H1 (cell line): ENCODE results near the gene TERC.

Source experiments
- CEBPB ChIP-seq: IDR thresholded peaks from 2 replicates; pipeline ENCODE4 v1.6.1; 2012; ENCODE audit warnings: low read depth, low read length
- CREB1 ChIP-seq: IDR thresholded peaks from 2 replicates; pipeline ENCODE4 v1.6.1; 2012; ENCODE audit warnings: inconsistent platforms
- FOSL1 ChIP-seq: IDR thresholded peaks from 2 replicates; pipeline ENCODE4 v1.6.1; 2011; ENCODE audit warnings: mild to moderate bottlenecking, low read depth, low read length, moderate library complexity; ENCODE audit not compliant: insufficient read depth
- KDM1A ChIP-seq: fragments of 200-600, 300-600 bp; sonication (generic); IDR thresholded peaks from 2 replicates; pipeline ENCODE4 v1.7.1; 2016; ENCODE audit warnings: mild to moderate bottlenecking, low read length, borderline replicate concordance
- POLR2A ChIP-seq, 2 experiments: IDR thresholded peaks; 1 replicate in 1 of 2; 2 replicates in 1 of 2; pipeline ENCODE4 v1.6.1; 2011; ENCODE audit warnings: low read depth in 2 of 2, low read length in 2 of 2, mild to moderate bottlenecking in 2 of 2; ENCODE audit errors: control extremely low read depth in 1 of 2
- POLR2AphosphoS5 ChIP-seq: IDR thresholded peaks from 2 replicates; pipeline ENCODE4 v1.6.1; 2011; ENCODE audit warnings: low read depth, low read length
- RFX5 ChIP-seq: IDR thresholded peaks from 2 replicates; pipeline ENCODE4 v1.6.1; 2011; ENCODE audit warnings: low read depth, low read length, improper control_type of control experiment, borderline replicate concordance
- RXRA ChIP-seq: IDR thresholded peaks from 2 replicates; pipeline ENCODE4 v1.6.1; 2011; ENCODE audit warnings: low read depth, mild to moderate bottlenecking, low read length, moderate library complexity; ENCODE audit not compliant: insufficient read depth
- TAF1 ChIP-seq: IDR thresholded peaks from 2 replicates; pipeline ENCODE4 v1.6.1; 2011; ENCODE audit warnings: mild to moderate bottlenecking, low read depth, low read length
- TCF12 ChIP-seq: IDR thresholded peaks from 2 replicates; pipeline ENCODE4 v1.6.1; 2011; ENCODE audit warnings: low read depth, mild to moderate bottlenecking, low read length
- TEAD4 ChIP-seq: IDR thresholded peaks from 2 replicates; pipeline ENCODE4 v1.6.1; 2012; ENCODE audit warnings: low read depth, low read length, inconsistent platforms, mixed read lengths
- YY1 ChIP-seq: IDR thresholded peaks from 2 replicates; pipeline ENCODE4 v1.6.1; 2011; ENCODE audit warnings: low read depth, mild to moderate bottlenecking, low read length
- TF ChIP-seq, protein P1 (sequence below), 3 experiments: IDR thresholded peaks; 1 replicate in 2 of 3; 2 replicates in 1 of 3; pipeline versions ENCODE4 v1.5.1 to v1.6.1; 2011; ENCODE audit warnings: low read length in 3 of 3, mild to moderate bottlenecking in 3 of 3, inconsistent platforms in 2 of 3, low read depth in 1 of 3, moderate library complexity in 1 of 3; ENCODE audit not compliant: insufficient read depth in 1 of 3; ENCODE audit errors: control extremely low read depth in 1 of 3
- TF ChIP-seq, protein P2 (sequence below): IDR thresholded peaks from 2 replicates; pipeline ENCODE4 v1.6.1; 2012; ENCODE audit warnings: low read length, inconsistent platforms

DNA sequence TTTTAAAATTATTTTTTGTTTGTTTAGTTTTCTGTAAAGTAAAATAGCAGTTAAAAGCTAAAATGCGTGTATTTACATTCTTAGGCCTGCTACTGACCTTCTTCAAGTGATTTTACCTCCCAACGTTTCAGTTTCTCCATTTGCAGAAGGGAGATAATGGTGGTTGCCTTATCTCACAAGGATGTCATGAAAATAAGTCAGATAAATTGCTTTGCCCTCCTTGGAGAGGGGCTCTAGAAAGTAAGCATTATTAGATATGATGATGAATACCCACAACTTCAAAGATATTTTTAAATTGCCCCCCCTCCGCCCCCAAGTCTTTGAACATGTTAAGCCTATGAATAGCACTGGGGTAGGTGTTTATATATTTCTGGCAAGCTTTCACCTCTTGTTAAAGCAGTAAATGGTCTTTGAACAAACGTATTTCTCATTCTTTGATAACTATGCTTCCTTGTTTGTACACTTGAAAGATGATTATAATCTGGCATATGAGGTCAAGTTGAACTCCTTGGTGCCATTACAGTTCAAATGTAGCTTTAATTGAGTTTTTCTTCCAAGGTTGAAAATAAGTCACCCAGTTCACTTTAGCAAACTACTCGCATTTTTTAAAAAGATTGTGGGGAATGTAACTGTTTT is 6.4 kb downstream of the TERC start:
- TF ChIP-seq RFX5 (no peak), TEAD4 (no peak), POLR2AphosphoS5 (no peak), POLR2A (IDR thresholded peaks at IDR 0.05; ENCODE audit: control extremely low read depth in 1 of 2, low read depth in 2 of 2, low read length in 2 of 2) (no peak), FOSL1 (no peak), TCF12 (no peak), TAF1 (no peak), YY1 (no peak), KDM1A (no peak), RXRA (no peak), CEBPB (no peak), CREB1 (no peak)
- TF ChIP-seq, protein P1, sequence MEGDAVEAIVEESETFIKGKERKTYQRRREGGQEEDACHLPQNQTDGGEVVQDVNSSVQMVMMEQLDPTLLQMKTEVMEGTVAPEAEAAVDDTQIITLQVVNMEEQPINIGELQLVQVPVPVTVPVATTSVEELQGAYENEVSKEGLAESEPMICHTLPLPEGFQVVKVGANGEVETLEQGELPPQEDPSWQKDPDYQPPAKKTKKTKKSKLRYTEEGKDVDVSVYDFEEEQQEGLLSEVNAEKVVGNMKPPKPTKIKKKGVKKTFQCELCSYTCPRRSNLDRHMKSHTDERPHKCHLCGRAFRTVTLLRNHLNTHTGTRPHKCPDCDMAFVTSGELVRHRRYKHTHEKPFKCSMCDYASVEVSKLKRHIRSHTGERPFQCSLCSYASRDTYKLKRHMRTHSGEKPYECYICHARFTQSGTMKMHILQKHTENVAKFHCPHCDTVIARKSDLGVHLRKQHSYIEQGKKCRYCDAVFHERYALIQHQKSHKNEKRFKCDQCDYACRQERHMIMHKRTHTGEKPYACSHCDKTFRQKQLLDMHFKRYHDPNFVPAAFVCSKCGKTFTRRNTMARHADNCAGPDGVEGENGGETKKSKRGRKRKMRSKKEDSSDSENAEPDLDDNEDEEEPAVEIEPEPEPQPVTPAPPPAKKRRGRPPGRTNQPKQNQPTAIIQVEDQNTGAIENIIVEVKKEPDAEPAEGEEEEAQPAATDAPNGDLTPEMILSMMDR (IDR thresholded peaks at IDR 0.05; ENCODE audit: control extremely low read depth in 1 of 3, insufficient read depth in 1 of 3, low read depth in 1 of 3, low read length in 3 of 3): no peak
- TF ChIP-seq, protein P2, sequence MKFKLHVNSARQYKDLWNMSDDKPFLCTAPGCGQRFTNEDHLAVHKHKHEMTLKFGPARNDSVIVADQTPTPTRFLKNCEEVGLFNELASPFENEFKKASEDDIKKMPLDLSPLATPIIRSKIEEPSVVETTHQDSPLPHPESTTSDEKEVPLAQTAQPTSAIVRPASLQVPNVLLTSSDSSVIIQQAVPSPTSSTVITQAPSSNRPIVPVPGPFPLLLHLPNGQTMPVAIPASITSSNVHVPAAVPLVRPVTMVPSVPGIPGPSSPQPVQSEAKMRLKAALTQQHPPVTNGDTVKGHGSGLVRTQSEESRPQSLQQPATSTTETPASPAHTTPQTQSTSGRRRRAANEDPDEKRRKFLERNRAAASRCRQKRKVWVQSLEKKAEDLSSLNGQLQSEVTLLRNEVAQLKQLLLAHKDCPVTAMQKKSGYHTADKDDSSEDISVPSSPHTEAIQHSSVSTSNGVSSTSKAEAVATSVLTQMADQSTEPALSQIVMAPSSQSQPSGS: no peak
